Activated CD4-positive, CD25-positive, alpha-beta regulatory T cell (primary cell): Measurements from ENCODE around the gene ZNF394.
"Not testable (repeated sequence)": the region's sequence is repeated elsewhere in the genome, so short reads cannot be mapped to it uniquely, and the experiment has no call there.

Experiments used
- DNase-seq, 4 experiments: peaks; one replicate each; lab custom pipeline; 2025; lab: John Stamatoyannopoulos, UW

The ZNF394 gene

DNA sequence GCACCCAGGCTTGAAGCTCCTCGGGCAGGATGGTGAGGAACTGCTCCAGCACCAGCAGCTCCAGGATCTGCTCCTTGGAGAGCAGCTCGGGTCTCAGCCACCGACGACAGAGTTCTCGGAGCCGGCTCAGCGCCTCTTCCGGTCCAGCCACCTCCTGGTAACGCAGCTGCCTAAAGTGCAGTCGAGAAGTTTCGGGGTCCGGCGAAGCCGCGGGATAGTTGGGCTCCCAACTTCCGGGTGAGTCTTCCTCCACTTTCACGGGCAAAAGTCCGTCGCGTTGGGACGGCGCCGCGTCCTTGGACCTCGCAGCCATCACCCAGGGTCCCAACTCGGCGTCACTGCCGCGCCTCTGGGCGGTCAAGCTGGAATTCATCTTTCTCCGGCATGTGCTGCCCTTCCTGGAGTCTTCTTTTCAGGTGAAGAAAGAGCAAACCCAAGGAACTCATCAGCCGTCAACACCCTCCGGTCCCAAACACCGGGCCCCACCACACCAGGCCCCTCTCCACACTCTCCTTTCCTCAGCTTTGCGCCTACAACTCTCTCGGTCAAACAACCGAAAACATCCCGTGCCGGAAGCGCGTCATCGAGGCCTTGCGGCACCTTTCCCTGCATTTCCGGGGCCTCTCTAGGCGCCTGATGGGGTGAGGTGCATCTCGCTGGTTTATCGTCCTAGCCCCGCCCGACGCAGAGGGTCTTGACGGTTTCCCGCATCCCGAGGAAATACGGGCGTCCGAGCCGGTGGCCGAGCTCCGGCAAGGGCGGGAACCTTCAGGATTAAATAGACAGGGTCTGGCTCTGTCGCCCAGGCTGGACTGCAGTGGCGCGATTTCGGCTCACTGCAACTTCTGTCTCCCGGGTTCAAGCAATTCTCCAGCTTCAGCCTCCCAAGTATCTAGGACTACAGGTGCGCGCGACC is at the start of gene ZNF394:
ZNF394 (minus strand) TSS at position 561 of the 916 bp plus-strand sequence; CDS start at position 373, 188 bp downstream.
- peak; percentile 77 to 84 (median 82) for DNase-seq

DNA sequence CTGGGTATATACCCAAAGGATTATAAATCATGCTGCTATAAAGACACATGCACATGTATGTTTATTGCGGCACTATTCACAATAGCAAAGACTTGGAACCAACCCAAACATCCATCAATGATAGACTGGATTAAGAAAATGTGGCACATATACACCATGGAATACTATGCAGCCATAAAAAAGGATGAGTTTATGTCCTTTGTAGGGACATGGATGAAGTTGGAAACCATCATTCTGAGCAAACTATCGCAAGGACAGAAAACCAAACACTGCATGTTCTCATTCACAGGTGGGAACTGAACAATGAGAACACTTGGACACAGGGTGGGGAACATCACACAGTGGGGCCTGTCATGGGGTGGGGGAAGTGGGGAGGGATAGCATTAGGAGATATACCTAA is 49.5 kb upstream of the ZNF394 start:
- DNase-seq: not testable (repeated sequence)

DNA sequence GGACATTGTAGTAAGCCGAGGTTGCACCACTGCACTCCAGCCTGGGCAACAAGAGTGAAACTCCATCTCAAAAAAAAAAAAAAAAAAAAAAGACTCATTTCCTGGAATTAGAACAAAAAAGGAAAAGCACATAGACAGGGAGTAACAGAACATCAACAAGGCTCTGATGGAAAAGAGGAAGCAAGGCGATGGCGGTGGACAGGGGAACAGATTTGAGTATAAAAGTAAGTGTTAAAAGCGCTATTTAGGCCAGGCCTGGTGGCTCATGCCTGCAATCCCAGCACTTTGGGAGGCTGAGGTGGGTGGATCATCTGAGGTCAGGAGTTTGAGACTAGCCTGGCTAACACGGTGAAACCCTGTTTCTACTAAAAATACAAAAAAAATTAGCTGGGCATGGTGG is 45.2 kb upstream of the ZNF394 start:
- DNase-seq: not testable (repeated sequence)

DNA sequence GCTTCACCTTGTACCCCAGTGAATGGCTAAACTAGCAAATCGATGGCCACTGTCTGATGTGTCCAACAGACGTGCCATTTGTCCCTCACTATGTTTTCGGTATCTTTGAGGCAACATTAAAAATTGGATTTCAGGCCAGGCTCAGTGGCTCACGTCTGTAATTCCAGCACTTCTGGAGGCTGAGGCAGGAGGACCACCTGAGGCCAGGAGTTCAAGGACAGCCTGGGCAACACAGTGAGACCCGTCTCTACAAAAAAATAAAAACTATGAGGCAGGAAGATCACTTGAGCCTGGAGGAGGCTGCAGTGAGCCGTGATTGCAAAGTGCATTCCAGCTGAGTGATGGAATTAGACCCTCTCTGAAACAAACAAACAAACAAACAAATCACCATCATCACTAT is 43.8 kb upstream of the ZNF394 start:
- DNase-seq: no peak

DNA sequence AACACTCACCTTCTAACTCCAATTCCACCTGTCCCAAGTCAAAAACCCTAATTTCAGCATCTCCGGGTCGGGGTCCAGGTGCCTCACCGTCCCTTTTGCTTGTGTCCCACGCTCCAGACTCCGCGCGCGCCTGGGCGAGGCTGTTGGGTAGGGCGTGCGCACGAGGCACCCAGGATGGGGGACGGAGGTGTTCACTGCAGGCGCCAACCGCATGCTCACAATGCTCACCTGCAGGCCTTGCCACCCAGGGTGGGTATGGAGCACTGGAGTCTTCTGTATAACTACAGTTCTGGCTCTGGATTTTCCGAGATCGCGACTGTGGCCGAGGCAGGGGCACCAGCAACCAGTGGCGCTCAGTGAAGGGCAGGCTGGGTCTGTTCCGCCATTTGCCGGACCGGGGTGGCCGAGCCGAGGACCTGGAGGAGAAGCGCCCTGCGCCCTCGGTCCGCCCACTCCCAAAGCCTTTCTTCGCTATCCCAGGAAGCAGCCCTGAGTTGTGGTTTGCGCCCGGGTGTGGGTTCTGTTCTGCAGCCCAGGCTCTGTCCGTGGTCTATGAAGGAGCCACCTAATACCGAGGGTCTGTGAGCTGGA is 43.1 kb upstream of the ZNF394 start:
- DNase-seq: no peak

DNA sequence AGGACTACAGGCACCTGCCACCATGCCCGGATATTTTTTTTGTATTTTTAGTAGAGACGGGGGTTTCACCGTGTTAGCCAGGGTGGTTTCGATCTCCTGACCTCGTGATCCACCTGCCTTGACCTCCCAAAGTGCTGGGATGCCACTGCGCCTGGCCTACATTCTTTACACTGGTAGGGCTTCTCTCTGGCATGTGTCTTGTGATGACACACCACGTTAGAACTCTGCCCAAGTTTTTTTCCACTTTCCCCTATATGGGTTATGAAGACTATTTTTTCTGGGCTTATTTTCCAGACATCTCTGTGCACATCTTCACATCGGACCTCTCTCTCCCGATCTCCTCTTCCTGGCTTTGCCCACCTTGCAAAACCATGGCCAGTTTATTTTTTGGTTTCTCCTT is 41.1 kb upstream of the ZNF394 start:
- no peak for DNase-seq

DNA sequence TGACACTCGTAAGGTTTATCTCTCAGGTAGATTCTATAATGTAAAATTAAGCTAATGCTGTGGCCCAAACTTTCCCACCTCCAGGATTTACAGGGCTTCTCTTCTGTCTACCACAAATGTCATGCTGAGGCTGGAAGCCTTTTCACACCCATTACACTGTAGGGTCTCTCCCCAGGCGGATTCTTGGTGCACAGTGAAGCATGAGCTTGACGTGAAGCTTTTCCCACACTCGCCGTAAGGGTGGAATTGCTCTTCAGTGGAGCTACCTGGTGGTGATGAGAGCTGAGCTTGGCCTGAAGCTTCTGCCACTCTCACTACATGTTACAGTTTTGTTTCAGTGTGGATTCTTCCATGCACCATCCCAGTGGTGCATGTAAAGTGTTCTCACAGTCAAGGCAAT is 40.5 kb upstream of the ZNF394 start:
- DNase-seq: no peak

DNA sequence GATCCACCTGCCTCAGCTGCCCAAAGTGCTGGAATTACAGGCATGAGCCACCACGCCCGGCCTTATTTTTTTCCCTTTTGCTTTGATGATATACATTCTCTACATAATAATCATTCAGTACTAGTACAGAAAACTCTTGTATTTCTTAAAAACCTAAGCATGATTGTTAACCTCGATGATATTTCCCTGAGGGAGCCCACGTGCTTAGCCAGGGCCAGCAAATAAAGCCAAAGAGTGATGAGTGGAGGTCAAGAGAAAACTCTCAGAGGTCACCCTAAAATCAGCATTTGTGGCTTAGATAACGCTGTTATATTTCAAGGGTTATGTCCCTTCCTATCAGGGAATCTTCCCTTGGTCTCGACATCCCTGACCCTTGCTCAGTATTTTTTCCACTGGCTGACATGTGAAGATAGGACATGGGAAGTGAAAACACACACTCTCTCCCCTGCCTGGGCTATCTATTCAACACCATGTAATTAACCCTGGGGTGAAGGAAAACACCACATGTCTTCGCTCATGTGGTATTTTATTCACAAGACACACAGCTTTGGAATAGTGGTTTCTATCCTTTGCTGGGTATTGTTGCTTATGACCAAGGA is 39.2 kb upstream of the ZNF394 start:
- no peak for DNase-seq

DNA sequence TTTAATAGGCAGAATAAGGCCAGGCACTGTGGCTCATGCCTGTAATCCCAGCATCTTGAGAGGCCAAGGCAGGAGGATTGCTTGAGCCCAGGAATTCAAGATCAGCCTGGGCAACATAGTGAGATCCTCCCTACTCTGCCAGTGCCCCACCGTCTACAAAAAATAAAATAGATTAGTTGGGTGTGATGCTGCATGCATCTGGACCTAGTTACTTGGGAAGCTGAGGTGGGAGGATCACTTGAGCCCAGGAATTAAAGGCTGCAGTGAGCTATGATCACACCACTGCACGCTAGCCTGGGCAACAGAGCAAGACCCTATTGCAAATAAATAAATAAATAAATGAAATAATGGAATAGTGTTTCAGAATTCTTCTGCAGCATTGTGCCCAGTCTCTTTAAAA is 35.6 kb upstream of the ZNF394 start:
- no peak for DNase-seq

DNA sequence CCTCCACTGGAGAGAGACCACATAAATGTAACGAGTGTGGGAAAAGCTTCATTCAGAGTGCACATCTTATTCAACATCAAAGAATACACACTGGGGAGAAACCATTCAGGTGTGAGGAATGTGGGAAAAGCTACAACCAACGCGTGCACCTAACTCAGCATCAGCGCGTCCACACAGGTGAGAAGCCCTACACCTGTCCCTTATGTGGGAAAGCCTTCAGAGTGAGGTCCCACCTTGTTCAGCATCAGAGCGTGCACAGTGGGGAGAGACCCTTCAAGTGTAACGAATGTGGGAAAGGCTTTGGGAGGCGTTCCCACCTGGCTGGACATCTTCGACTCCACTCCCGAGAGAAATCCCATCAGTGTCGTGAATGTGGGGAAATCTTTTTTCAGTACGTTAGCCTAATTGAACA is 31.3 kb upstream of the ZNF394 start:
- no peak for DNase-seq

DNA sequence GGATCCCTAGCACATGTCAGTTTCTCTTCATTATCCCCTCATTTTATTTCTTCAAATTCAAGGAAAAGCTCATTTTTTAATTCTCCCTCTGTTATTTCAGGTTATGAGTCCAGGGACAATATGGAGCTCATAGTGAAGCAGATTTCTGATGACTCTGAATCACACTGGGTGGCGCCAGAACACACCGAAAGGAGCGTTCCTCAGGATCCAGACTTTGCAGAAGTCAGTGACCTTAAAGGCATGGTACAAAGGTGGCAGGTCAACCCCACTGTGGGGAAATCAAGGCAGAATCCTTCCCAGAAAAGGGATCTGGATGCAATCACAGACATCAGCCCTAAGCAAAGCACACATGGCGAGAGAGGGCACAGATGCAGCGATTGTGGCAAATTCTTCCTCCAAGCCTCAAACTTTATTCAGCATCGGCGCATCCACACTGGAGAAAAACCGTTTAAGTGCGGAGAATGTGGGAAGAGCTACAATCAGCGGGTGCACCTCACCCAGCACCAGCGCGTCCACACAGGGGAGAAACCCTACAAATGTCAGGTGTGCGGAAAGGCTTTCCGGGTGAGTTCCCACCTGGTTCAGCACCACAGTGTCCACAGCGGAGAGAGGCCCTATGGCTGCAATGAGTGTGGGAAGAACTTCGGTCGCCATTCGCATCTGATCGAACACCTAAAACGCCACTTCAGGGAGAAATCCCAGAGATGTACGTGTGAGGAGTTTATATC is 25.8 kb upstream of the ZNF394 start:
- DNase-seq: no peak

DNA sequence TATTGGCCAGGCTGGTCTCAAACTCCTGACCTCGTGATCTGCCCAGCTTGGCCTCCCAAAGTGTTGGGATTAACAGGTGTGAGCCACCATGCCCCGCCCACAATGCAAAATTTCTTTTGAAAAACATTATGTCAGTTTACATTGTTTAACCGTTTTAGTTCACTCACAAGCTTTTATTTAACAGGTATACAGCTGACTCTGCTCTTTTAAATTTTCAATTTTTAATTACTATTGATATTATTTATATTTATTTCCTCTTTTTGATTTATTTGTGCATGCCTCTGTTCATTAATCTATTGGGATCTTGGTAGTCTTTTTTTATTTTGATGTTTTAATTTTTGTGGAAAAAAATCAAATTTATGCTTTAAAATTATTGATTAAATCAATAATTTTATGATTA is 21.3 kb upstream of the ZNF394 start:
- DNase-seq: no peak

DNA sequence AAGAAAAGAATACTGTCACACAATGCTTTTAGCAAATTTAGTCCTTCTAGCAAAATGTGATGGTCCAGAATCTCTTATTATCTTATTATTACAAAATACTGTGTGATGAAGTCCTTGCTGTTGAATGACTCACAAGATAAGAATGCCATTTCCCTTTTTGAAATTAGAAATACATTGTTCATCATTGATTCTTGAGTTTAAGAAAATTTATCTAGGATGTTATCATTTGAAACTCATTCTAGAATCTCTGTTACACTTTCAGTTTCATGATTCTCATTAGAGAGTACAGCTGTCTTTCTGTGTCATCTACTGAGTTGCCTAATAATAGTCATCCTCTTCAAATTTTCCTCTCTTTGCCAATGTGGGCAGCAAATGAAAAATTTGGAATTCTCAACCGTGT is 14.0 kb upstream of the ZNF394 start:
- no peak for DNase-seq

DNA sequence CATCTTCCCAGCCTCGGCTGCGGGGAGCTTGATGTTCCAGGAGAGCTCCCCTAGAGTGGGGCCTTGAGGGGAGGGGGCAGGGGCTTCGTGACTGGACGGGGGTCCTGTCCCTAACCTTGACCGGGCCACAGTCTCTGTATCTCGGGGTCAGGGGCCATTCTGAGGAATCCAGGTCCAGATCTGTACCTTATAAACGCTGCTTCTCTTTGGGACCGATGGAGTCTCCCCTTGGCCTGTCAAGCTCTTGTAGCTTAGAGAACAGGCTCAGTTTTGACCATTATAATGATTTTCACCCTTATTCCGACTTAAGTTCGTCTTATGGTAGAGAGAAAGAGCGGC is 5.2 kb upstream of the ZNF394 start:
- no peak for DNase-seq

DNA sequence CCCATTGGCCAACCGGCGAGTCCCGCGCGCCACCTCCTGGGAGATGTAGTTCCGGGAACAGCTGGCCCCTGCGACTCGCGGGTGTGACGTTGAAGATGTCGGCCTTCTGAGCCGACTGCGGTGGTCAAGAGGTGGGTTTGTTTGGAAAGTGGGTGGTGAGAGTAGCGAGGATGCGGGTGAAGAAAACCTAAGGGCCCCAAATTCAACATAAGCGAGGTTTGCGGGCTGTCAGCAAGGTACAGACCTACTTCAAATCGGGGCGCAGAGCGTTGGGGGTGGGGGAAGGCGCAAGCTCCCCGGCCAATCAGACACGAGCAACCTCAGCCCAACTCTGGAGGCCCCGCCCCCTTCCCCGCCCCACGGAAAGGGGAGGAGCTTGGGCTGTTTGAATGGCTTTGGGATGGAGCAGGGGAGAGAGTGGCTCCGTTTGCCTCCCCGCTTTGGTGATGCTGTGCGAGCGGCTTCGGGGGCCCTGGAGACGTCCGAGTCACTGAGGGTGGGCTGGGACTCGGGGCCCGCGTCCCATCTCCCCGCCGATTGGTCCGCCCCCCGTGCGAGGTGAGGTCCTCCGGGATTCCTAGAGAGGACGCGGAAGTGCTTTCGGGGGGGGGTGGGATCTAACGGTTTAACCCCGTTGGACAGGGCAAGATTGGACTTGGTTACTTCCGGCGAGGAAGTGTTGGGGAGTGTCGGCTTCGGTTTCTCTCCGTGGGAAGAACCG is 4.7 kb upstream of the ZNF394 start, which contains the start of gene ZKSCAN5:
ZKSCAN5 (plus strand) TSS at position 60 of the 721 bp plus-strand sequence. CDS start 1,383 bp downstream, outside the sequence.
- DNase-seq: peak; percentile 91 to 95 (median 92)

DNA sequence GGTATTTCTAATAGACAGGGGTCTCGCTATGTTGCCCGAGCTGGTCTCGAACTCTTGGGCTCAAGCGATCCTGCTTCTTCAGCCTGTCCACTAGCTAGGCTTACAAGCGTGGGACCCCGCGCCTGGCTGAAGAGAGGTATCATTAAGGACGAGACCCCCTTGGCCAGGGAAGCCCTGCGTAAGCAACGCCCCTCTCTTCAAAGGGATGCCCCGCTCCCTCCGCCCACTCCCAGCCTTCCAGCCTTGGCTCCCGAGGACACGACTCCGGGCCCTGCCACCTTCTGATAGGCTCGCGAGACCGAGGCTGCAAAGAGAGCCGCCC is 4.2 kb upstream of the ZNF394 start:
- DNase-seq: no peak

DNA sequence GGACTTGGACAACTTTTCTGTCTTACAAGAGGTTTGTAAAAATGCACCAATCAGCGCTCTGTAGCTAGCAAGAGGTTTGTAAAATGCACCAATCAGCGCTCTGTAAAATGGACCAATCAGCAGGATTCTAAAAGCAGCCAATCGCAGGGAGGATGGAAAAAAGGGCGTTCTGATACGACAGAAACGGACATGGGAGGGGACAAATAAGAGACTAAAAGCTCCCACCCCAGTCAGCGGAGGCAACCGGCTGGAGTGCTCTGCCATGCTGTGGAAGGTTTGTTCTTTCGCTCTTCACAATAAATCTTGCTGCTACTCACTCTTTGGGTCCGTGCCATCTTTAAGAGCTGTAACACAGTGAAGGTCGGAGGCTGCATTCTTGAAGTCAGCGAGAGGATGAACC is 1.2 kb upstream of the ZNF394 start:
- not testable (repeated sequence) for DNase-seq

DNA sequence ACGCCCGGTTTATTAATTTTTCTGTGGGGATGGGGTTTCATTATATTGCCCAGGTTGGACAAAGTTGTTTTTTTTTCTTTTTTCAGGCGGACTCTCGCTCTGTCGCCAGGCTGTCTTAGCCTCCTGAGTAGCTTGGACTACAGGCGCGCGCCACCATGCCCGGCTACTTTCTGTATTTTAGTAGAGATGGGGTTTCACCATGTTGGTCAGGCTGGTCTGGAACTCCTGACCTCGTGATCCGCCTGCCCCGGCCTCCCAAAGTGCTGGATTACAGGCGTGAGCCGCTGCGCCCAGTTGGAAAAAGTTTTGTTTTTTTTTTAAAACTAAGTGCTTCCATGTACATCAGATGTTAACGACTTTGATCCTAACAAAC is 542 bp upstream of the ZNF394 start:
- no peak for DNase-seq

DNA sequence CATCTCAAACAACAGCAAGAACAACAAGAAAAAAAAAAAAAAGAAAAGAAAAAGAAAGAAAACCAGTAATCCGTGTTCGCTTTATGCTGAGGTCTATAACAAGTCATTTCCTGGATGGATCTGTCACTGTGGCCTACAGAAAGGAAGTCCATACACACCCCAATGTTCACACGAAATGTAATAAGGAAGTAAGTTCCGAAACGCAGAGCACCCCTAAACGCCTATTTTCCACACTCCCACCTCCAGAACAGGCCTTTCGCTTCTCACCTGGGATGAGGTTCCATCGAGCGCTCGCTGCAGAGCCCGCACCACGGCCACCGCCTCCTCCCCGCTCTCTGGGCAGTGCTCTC is 735 bp downstream of the ZNF394 start:
- no peak for DNase-seq

DNA sequence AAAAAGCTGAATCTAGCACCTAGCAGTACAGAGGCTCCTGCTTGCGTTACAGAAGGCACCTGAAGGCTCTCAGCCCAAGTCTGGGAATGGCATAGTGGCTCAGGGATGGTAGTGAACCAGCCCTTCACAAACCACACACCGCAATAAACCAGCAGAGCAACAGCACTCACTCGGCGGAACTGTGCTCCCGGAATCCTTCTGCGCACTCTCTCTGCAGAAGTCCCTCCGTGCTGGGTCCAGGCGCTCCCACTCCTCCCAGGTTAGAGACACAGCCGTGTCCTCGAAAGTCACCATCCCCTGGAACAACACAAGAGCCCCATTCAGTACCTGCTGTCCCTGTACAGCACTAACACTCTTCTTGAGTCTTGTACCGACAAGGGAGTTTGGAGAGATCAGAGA is 1.5 kb downstream of the ZNF394 start:
- DNase-seq: no peak

DNA sequence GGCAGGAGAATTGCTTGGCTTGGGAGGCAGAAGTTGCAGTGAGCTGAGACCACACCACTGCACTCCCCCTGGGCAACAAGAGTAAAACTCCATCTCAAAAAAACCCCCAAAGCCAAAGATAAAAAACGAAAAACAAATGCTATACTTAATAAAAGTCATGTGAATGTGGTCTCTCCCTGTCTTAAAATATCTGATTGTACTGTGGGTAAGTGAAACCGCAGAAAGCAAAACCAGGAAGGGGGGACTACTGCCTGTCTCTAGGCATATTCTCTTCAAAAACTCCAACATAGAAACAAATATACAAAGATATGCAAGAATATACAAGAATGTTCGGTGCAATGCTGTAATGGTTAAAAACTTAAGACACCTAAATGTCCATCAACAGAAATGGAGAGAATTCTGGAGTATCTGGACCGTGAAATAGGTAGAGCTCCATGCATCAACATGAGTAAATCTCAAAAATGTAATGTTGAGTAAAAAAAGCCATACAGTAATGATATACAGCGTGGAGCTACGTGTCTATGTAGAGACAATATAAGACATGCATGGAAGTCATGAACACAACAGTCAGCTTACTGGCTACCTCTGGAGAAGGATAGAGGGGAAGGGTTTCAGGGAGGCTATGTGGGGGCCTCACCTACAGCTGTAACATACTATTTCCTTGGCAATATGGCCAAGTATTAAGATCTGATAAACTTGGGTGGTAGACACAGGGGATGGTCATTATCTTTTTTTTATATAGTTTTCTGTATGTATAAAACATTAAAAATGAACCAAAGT is 2.1 kb downstream of the ZNF394 start:
- no peak for DNase-seq
